Hepatic stellate cell (primary cell): ENCODE results near the gene ADAMTS15.

ENCODE experiments used
- DNase-seq: peaks from one replicate; pipeline ENCODE4 v3.0.0; 2011; ENCODE audit warnings: low spot score

The ADAMTS15 gene

GRCh38 chr11:130478881-130479280 lies 30.4 kb downstream of the ADAMTS15 start:
- peak; percentile 31 for DNase-seq

- peak; percentile 59 for DNase-seq
Observed at GRCh38 chr11:130480186-130480585, 31.7 kb downstream of the ADAMTS15 start.

GRCh38 chr11:130480711-130481140 lies 32.3 kb downstream of the ADAMTS15 start:
- no peak for DNase-seq

- no peak for DNase-seq
Observed at GRCh38 chr11:130483124-130483523, 34.7 kb downstream of the ADAMTS15 start.

GRCh38 chr11:130485983-130486382 lies 37.5 kb downstream of the ADAMTS15 start:
- DNase-seq, result no peak

- DNase-seq, result no peak
Observed at GRCh38 chr11:130486391-130486836, 38.0 kb downstream of the ADAMTS15 start.

GRCh38 chr11:130486987-130487923 lies 38.8 kb downstream of the ADAMTS15 start:
- DNase-seq, result no peak

GRCh38 chr11:130487924-130488815 lies 39.7 kb downstream of the ADAMTS15 start:
- no peak for DNase-seq

- no peak for DNase-seq
Observed at GRCh38 chr11:130488848-130489584, 40.6 kb downstream of the ADAMTS15 start.

GRCh38 chr11:130489716-130490115 lies 41.3 kb downstream of the ADAMTS15 start:
- no peak for DNase-seq

- no peak for DNase-seq
Observed at GRCh38 chr11:130490682-130491449, 42.4 kb downstream of the ADAMTS15 start.

GRCh38 chr11:130498181-130498580 lies 49.7 kb downstream of the ADAMTS15 start:
- no peak for DNase-seq

GRCh38 chr11:130499828-130500227 lies 51.4 kb downstream of the ADAMTS15 start:
- DNase-seq, result no peak

GRCh38 chr11:130504317-130504716 lies 55.9 kb downstream of the ADAMTS15 start:
- DNase-seq, result no peak

- DNase-seq, result no peak
Observed at GRCh38 chr11:130508913-130509312, 60.5 kb downstream of the ADAMTS15 start.

GRCh38 chr11:130509942-130510341 lies 61.5 kb downstream of the ADAMTS15 start:
- DNase-seq, result no peak

- peak; percentile 57 for DNase-seq
Observed at GRCh38 chr11:130510407-130511006, 62.1 kb downstream of the ADAMTS15 start.

- DNase-seq, result no peak
Observed at GRCh38 chr11:130511765-130512164, 63.3 kb downstream of the ADAMTS15 start.

- DNase-seq, result no peak
Observed at GRCh38 chr11:130512662-130513061, 64.2 kb downstream of the ADAMTS15 start.

- no peak for DNase-seq
Observed at GRCh38 chr11:130513132-130513531, 64.7 kb downstream of the ADAMTS15 start.

- DNase-seq, result no peak
Observed at GRCh38 chr11:130514316-130514715, 65.9 kb downstream of the ADAMTS15 start.
